Measurements from ENCODE around the gene POU2F1. TPM values are rescaled to one million over a fixed set of nuclear protein-coding genes. Genes with fewer than 3 reads are reported as not detected.

POU2F1 gene
- total RNA-seq, 1 experiment from 2014 or later, result 24.5 TPM

GRCh38 chr1:167359295-167359694 lies 138.6 kb downstream of the POU2F1 start:
- H3K36me3 ChIP-seq (ENCODE audit: control insufficient read depth in 1 of 2, insufficient read depth in 2 of 2, low read length in 2 of 2), result no peaks in the 10 kb centered on the region
- CTCF ChIA-PET, result no interaction called here
- DNase-seq (ENCODE audit: low read depth, low spot score), result no peak

GRCh38 chr1:167360120-167360519 lies 139.4 kb downstream of the POU2F1 start:
- 0 out of 2 replicates have a peak, but pooled peaks cover 3% of the 10 kb centered on the region for H4K20me1 ChIP-seq (ENCODE audit: insufficient read depth)
- H3K79me2 ChIP-seq (ENCODE audit: insufficient read depth, low read length), result peaks cover 37% of the 10 kb centered on the region
- no peaks in the 10 kb centered on the region for H3K27me3 ChIP-seq (ENCODE audit: insufficient read depth, low read length)
- intact Hi-C loops (cut with micrococcal nuclease), result no loop called here
- no peaks in the 10 kb centered on the region for H3K9me2 ChIP-seq (ENCODE audit: insufficient read depth)
- no peaks in the 10 kb centered on the region for H3K4me1 ChIP-seq (ENCODE audit: control insufficient read depth in 1 of 2, insufficient read depth in 2 of 2, low read length in 2 of 2)
- no peak for ATAC-seq
- H3K27ac ChIP-seq (ENCODE audit: low read depth, low read length), result no peak overlapping the region
- POLR2A ChIA-PET, result no interaction called here
- no peak for DNase-seq (ENCODE audit: low read depth, low spot score)
- H3K4me3 ChIP-seq (replicated peaks in 1 of 2; ENCODE audit: low read depth in 1 of 2, low read length in 2 of 2), result no peak overlapping the region
- H3K36me3 ChIP-seq (ENCODE audit: control insufficient read depth in 1 of 2, insufficient read depth in 2 of 2, low read length in 2 of 2), result no peaks in the 10 kb centered on the region
- no peak overlapping the region for H3K4me2 ChIP-seq (ENCODE audit: low read length)
- no TSS peak for BruUV-seq (replicated peaks)
- RAD21 ChIA-PET (ENCODE audit: low non-redundant PET in 1 of 2, low total read pairs in 2 of 2, uncharacterized antibody in 2 of 2, unreplicated experiment in 2 of 2), result no interaction called here
- no peak overlapping the region for H2AFZ ChIP-seq (ENCODE audit: low read depth, low read length, poor library complexity, severe bottlenecking)
- CTCF ChIA-PET, result no interaction called here
- no peaks in the 10 kb centered on the region for H3K9me3 ChIP-seq (ENCODE audit: control insufficient read depth in 1 of 2, insufficient read depth in 1 of 2, low read depth in 1 of 2, low read length in 2 of 2)
- H3K9ac ChIP-seq (ENCODE audit: low read length), result no peak overlapping the region
- TF ChIP-seq ELF1 (IDR thresholded peaks at IDR 0.05; ENCODE audit: borderline replicate concordance, low read depth) (no peak), TCF7L2 (IDR thresholded peaks at IDR 0.05; ENCODE audit: borderline replicate concordance, extremely low read depth, insufficient read depth, insufficient read length) (no peak), YY1 (IDR thresholded peaks at IDR 0.05; ENCODE audit: extremely low read depth, insufficient replicate concordance, low read depth, low read length) (no peak), SIN3A (IDR thresholded peaks at IDR 0.05; ENCODE audit: low read depth) (no peak), POLR2A (IDR thresholded peaks at IDR 0.05; ENCODE audit: borderline replicate concordance, extremely low read depth, insufficient read depth, insufficient read length) (no peak), MAX (IDR thresholded peaks at IDR 0.05) (no peak), ZFX (IDR thresholded peaks at IDR 0.05) (no peak), JUND (IDR thresholded peaks at IDR 0.05) (no peak), CTCF (IDR thresholded peaks at IDR 0.05 in 2 of 3, conservative IDR thresholded peaks at IDR 0.05 in 1 of 3; ENCODE audit: borderline replicate concordance in 1 of 3, insufficient read depth in 1 of 3, low read depth in 2 of 3, low read length in 2 of 3) (no peak), EGR1 (IDR thresholded peaks at IDR 0.05; ENCODE audit: low read depth) (no peak), FOSL1 (IDR thresholded peaks at IDR 0.05; ENCODE audit: low read depth) (no peak), SP1 (IDR thresholded peaks at IDR 0.05; ENCODE audit: low read depth) (no peak)

More at GRCh38 chr1:167359295-167359694, 138.6 kb downstream of the POU2F1 start:
- Histone ChIP-seq H3K27ac (ENCODE audit: low read depth, low read length) (no peak overlapping the region), H3K79me2 (ENCODE audit: insufficient read depth, low read length) (peaks cover 37% of the 10 kb centered on the region), H3K4me1 (ENCODE audit: control insufficient read depth in 1 of 2, insufficient read depth in 2 of 2, low read length in 2 of 2) (no peaks in the 10 kb centered on the region), H4K20me1 (ENCODE audit: insufficient read depth) (0 out of 2 replicates have a peak, but pooled peaks cover 3% of the 10 kb centered on the region), H3K9ac (ENCODE audit: low read length) (no peak overlapping the region), H3K4me3 (replicated peaks in 1 of 2; ENCODE audit: low read depth in 1 of 2, low read length in 2 of 2) (no peak overlapping the region), H3K9me3 (ENCODE audit: control insufficient read depth in 1 of 2, insufficient read depth in 1 of 2, low read depth in 1 of 2, low read length in 2 of 2) (no peaks in the 10 kb centered on the region), H3K4me2 (ENCODE audit: low read length) (no peak overlapping the region), H2AFZ (ENCODE audit: low read depth, low read length, poor library complexity, severe bottlenecking) (no peak overlapping the region), H3K27me3 (ENCODE audit: insufficient read depth, low read length) (no peaks in the 10 kb centered on the region), H3K9me2 (ENCODE audit: insufficient read depth) (no peaks in the 10 kb centered on the region)
- intact Hi-C loops (cut with micrococcal nuclease), result no loop called here
- ChIA-PET RAD21 (ENCODE audit: low non-redundant PET in 1 of 2, low total read pairs in 2 of 2, uncharacterized antibody in 2 of 2, unreplicated experiment in 2 of 2) (no interaction called here), POLR2A (no interaction called here)
- no peak for ATAC-seq
- no TSS peak for BruUV-seq (replicated peaks)
- TF ChIP-seq YY1 (IDR thresholded peaks at IDR 0.05; ENCODE audit: extremely low read depth, insufficient replicate concordance, low read depth, low read length), result no peak
- no peak for TF ChIP-seq JUND (IDR thresholded peaks at IDR 0.05)
- no peak for TF ChIP-seq ATF3 (IDR thresholded peaks at IDR 0.05)
- TF ChIP-seq EZH2phosphoT487 (IDR thresholded peaks at IDR 0.05; ENCODE audit: borderline replicate concordance), result no peak
- no peak for TF ChIP-seq TCF7L2 (IDR thresholded peaks at IDR 0.05; ENCODE audit: borderline replicate concordance, extremely low read depth, insufficient read depth, insufficient read length)
- TF ChIP-seq RAD21 (IDR thresholded peaks at IDR 0.05; ENCODE audit: low read depth), result no peak
- TF ChIP-seq POLR2AphosphoS5 (IDR thresholded peaks at IDR 0.05; ENCODE audit: low read depth, low read length), result no peak
- TF ChIP-seq SIN3A (IDR thresholded peaks at IDR 0.05; ENCODE audit: low read depth), result no peak
- TF ChIP-seq CBX3 (IDR thresholded peaks at IDR 0.05; ENCODE audit: low read depth), result no peak

Data from HCT116 (cell line).